NCI-H146 (cell line): ENCODE results near the gene EXOC7.

Source experiments
- DNase-seq: peaks from one replicate; lab custom pipeline; 2025; lab: John Stamatoyannopoulos, UW

Gene EXOC7

GRCh38 chr17:76138896-76139752 is 35.5 kb upstream of the EXOC7 start:
- DNase-seq = peak; percentile 63

GRCh38 chr17:76138234-76138895 is 34.8 kb upstream of the EXOC7 start:
- DNase-seq = peak; percentile 74

DNA sequence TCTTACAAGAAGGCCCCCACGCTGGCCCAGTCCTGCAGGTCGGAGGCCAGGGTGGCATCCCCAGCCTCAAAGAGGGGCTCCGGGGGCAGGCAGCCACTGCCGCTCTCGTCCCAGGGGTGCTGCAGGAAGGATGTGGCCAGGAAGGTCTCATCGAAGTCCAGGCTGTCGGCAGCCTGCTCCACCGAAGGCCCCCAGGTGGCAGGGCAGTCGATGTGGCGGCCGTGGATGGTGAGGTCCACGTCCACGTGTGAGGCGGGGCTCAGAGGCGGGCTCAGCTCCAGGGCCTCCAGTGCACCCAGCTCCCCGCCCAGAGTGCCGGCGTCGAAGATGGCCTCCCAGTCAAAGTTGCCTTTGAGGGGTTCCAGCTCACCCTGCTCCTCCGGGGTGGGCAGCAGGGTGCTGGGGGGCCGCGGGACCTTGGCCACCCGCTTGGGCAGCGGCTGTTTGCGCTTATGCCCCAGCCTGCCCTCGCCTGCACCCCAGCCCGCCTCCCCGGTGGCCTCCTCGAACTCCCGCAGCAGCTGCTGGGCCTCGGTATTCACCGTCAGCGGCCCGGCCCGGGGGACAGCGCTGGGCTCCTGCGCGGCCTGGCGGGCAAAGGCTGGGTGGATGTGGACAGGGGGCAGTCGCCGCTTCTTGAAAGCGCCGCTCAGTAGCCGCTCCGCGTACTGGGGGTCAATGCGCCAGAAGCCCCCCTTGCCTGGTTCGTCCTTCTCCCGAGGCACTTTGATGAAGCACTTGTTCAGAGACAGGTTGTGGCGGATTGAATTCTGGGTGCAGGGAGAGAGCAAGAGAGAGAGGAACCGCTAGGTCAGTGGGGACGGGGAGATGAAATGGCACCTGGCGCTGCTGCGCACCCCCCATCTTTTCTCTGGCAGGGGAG is 34.0 kb upstream of the EXOC7 start:
- no peak for DNase-seq

DNA sequence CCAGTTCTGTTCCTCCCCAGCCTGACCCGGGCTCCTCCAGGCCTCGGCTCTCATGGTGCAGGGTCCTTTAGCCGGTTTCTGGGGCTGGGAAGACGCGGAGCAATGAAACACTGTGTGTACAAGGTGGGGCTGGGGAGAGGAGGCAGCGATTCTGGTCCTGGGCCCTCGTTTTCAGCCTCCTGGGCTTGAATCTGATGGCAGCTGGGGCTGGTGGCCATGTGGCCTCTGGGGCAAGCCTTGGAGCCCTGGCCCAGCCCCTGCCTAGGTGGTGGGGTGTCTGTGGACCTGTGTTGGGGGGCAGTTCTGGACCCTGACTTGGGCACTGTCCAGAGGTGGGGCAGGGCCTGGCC is 33.4 kb upstream of the EXOC7 start:
- DNase-seq = no peak

- DNase-seq = peak; percentile 30
These were observed 32.9 kb upstream of the EXOC7 start for GRCh38 chr17:76136276-76137000.

GRCh38 chr17:76135810-76136188 is 32.2 kb upstream of the EXOC7 start:
- no peak for DNase-seq

DNA sequence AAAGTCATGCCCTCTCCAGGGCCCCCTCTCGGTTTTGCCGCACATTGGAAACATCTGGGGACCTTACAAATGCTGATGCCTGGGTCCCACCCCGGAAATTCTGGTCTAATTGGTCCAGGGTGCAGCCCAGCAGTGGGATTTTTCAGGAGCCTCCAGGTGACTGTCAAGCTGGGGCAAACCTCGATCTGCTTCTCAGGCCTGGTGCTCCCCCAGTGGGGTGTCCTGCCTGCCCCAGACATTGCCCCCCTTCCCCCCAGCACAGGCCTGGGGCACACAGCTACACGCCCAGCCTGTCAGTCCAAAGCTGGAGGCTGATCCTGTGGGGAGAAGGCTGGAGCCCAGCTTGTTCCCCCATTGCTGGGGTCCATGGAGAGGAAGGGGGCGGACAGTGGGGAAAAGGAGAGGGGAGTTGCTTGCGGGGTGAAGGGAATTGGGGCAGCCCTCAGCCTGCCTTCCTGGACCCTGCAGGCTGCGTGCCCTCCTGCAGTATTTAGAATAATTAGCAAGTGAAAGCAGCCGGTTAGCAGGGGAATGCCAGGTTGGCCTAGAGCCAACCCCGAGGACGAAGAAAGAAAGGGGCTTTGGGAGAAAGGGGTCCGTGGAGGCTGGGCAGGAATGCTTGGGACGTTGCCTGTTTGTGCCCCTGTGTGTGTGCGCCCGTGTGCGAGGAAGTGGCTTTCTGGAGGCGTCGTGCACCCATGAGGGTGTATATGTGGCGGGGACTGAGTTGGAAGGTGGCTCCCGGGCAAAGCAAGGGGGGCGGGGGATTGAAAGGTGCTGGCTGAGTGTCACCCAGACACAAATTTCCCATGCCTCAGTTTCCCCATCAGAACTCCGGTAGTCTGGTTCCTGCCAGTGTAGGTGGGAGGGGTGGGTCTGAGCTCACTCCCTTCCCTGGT is 31.6 kb upstream of the EXOC7 start:
- DNase-seq = no peak

GRCh38 chr17:76132574-76133338 is 29.2 kb upstream of the EXOC7 start:
- DNase-seq = peak; percentile 99

GRCh38 chr17:76131692-76132573 is 28.3 kb upstream of the EXOC7 start:
- DNase-seq = no peak

DNA sequence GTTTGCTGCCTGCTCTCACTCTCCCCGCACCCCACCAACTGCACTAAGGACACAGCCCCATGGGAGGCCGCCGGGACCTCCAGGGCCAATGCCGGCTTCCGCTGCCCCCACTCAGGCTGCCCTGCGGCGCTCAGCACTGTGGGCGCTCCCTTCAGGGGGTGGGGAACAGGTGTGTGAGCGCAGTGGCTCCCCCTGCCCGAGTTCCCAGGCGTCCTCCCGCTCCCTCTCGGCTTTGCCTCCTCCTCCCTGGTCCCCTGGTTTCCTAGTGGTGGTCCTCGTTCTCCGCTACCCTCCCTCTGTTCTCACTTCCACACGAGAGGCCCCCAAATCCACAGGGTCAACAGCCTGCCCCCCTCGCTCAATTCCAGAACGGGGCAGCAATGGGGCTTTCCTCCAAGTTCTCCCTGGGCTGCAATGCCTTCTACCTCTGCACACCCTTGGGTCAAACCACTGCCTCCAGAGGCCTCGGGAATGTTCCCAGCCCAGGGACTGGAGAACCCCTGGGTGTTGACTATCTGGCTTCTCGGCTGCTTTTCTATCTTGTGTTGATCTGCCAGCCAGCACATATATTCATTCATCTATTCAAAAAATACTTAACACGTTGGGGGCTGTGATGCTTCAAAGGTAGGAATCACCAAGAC is 27.6 kb upstream of the EXOC7 start:
- DNase-seq = no peak

GRCh38 chr17:76130473-76130872 is 26.9 kb upstream of the EXOC7 start:
- DNase-seq = no peak

GRCh38 chr17:76125922-76126321 is 22.3 kb upstream of the EXOC7 start:
- no peak for DNase-seq

GRCh38 chr17:76125391-76125675 is 21.7 kb upstream of the EXOC7 start:
- DNase-seq = no peak

GRCh38 chr17:76124582-76125390 is 21.2 kb upstream of the EXOC7 start:
- DNase-seq = no peak

GRCh38 chr17:76123749-76124581 is 20.4 kb upstream of the EXOC7 start:
- no peak for DNase-seq

DNA sequence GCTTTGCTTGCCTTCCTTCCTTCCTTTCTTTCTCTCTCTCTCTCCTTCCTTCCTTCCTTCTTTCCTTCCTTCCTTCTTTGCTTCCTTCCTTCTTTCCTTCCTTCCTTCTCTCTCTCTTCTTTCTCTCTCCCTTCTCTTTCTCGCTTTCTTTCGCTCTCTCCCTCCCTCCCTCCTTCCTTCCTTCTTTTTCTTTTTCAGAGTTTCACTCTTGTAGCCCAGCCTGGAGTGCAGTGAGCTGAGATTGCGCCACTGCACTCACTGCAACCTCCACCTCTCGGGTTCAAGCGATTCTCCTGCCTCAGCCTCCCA is 19.6 kb upstream of the EXOC7 start:
- DNase-seq = no peak
